OCI-LY3 (cell line): ENCODE data around the gene HAGHL.
A peak's percentile ranks its signal among the peaks of the same experiment; 100 is the strongest.

ENCODE experiments used
- H2AFZ ChIP-seq: fragments of 200-600, 300-600 bp; shearing (Covaris generic); 2 replicates; pipeline ENCODE4 v1.6.0; 2014; ENCODE audit warnings: antibody characterized with exemption, low read depth, low read length
- H3K27ac ChIP-seq: fragments of 200-600, 300-600 bp; sonication (generic); 2 replicates; pipeline ENCODE4 v1.5.1; 2014; ENCODE audit warnings: mild to moderate bottlenecking, low read length, moderate library complexity, mixed read lengths
- H3K27me3 ChIP-seq: fragments of 200-600, 300-600 bp; sonication (generic); 2 replicates; pipeline ENCODE4 v1.6.1; 2014; ENCODE audit warnings: low read depth, low read length, mixed read lengths
- H3K36me3 ChIP-seq: fragments of 200-600, 300-600 bp; sonication (generic); replicated peaks from 2 replicates; pipeline ENCODE3; 2014; ENCODE audit warnings: low read depth, low read length, mixed read lengths
- H3K4me1 ChIP-seq: fragments of 300-600, 200-600 bp; sonication (generic); 2 replicates; pipeline ENCODE4 v1.6.1; 2014; ENCODE audit warnings: low read length, mixed read lengths
- H3K4me2 ChIP-seq: fragments of 200-600, 300-600 bp; sonication (generic); 2 replicates; pipeline ENCODE4 v1.6.1; 2014; ENCODE audit warnings: low read length, mixed read lengths
- H3K4me3 ChIP-seq: fragments of 300-600, 200-600 bp; sonication (generic); 2 replicates; pipeline ENCODE4 v1.5.1; 2014; ENCODE audit warnings: antibody characterized with exemption, mild to moderate bottlenecking, low read length, moderate library complexity
- H3K79me2 ChIP-seq: fragments of 300-600, 200-600 bp; shearing (Covaris generic); 2 replicates; pipeline ENCODE4 v1.6.1; 2014; ENCODE audit warnings: mild to moderate bottlenecking, low read length, mixed read lengths
- H3K9ac ChIP-seq: fragments of 300-600, 200-600 bp; shearing (Covaris generic); 2 replicates; pipeline ENCODE4 v1.6.0; 2014; ENCODE audit warnings: mild to moderate bottlenecking, low read length, moderate library complexity
- H3K9me3 ChIP-seq: fragments of 200-600, 300-600 bp; shearing (Covaris generic); 2 replicates; pipeline ENCODE4 v1.6.1; 2014; ENCODE audit warnings: low read length, mixed read lengths; ENCODE audit not compliant: insufficient read depth
- H4K20me1 ChIP-seq: fragments of 200-600, 300-600 bp; sonication (generic); 2 replicates; pipeline ENCODE4 v1.6.1; 2016; ENCODE audit warnings: low read length, mixed read lengths; ENCODE audit not compliant: insufficient read depth
- CTCF ChIP-seq: fragments of 200-600, 300-600 bp; sonication (generic); IDR thresholded peaks from 2 replicates; pipeline ENCODE4 v1.5.1; 2014; ENCODE audit warnings: antibody characterized with exemption, low read length, low read depth
- EZH2phosphoT487 ChIP-seq: fragments of 200-600 bp; shearing (Covaris generic); IDR thresholded peaks from 2 replicates; pipeline ENCODE4 v1.6.1; 2018; ENCODE audit warnings: antibody characterized with exemption, mixed run types, low read depth

The HAGHL gene

GRCh38 chr16:716768-717325 lies 10.1 kb upstream of the HAGHL start:
- H2AFZ ChIP-seq = no peak overlapping the region
- no peak overlapping the region for H3K27ac ChIP-seq
- H3K27me3 ChIP-seq = no peaks in the 10 kb centered on the region; the same call in 1 of the 2 replicates
- TF ChIP-seq CTCF (no peak), EZH2phosphoT487 (no peak)
- H3K4me2 ChIP-seq = no peak overlapping the region
- peaks cover 3% of the 10 kb centered on the region; the same call in 1 of the 2 replicates for H3K79me2 ChIP-seq
- peaks cover 14% of the 10 kb centered on the region for H3K4me1 ChIP-seq
- no peak overlapping the region for H3K9ac ChIP-seq
- no peaks in the 10 kb centered on the region for H3K36me3 ChIP-seq
- H3K4me3 ChIP-seq = no peak overlapping the region
- H4K20me1 ChIP-seq = peaks cover 4% of the 10 kb centered on the region; the same call in 1 of the 2 replicates
- H3K9me3 ChIP-seq = no peaks in the 10 kb centered on the region

GRCh38 chr16:717450-718245 lies 9.3 kb upstream of the HAGHL start:
- no peaks in the 10 kb centered on the region for H3K9me3 ChIP-seq
- H3K36me3 ChIP-seq = no peaks in the 10 kb centered on the region
- TF ChIP-seq EZH2phosphoT487 (no peak), CTCF (no peak)
- H4K20me1 ChIP-seq = peaks cover 4% of the 10 kb centered on the region; the same call in 1 of the 2 replicates
- H2AFZ ChIP-seq = no peak overlapping the region
- no peak overlapping the region for H3K4me3 ChIP-seq
- no peak overlapping the region for H3K9ac ChIP-seq
- no peak overlapping the region for H3K27ac ChIP-seq
- no peaks in the 10 kb centered on the region; the same call in 1 of the 2 replicates for H3K27me3 ChIP-seq
- H3K4me1 ChIP-seq = peaks cover 17% of the 10 kb centered on the region
- no peak overlapping the region for H3K4me2 ChIP-seq
- peaks cover 5% of the 10 kb centered on the region; the same call in 1 of the 2 replicates for H3K79me2 ChIP-seq

DNA sequence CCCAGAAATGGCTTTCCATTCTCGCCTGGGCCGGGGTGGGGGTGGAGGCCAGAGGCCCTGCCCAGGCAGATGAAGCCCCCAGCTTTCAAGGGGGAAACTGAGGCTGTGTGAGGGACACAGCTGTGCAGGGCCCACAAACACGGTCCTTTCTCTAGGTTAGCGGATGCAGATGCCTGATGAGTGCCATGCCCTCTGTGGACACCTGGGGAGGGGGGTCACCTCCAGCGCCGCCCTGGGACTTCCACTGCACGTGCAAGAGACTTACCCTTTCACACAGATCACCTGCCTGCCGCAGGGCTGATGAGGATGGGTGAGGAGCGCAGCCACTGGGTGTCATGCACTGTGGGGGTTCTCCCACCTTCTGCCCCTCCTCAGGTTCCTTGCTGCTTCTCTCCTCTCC lies 8.5 kb upstream of the HAGHL start:
- H3K9me3 ChIP-seq = no peaks in the 10 kb centered on the region
- TF ChIP-seq EZH2phosphoT487 (no peak), CTCF (no peak)
- H3K4me2 ChIP-seq = no peak overlapping the region
- no peak overlapping the region for H3K4me3 ChIP-seq
- H3K4me1 ChIP-seq = peaks cover 17% of the 10 kb centered on the region
- H3K27ac ChIP-seq = no peak overlapping the region
- no peak overlapping the region for H3K9ac ChIP-seq
- peaks cover 3% of the 10 kb centered on the region for H3K36me3 ChIP-seq
- peaks cover 5% of the 10 kb centered on the region; the same call in 1 of the 2 replicates for H3K79me2 ChIP-seq
- H2AFZ ChIP-seq = no peak overlapping the region
- H4K20me1 ChIP-seq = peaks cover 4% of the 10 kb centered on the region; the same call in 1 of the 2 replicates
- H3K27me3 ChIP-seq = no peaks in the 10 kb centered on the region; the same call in 1 of the 2 replicates

GRCh38 chr16:718922-719321 lies 8.0 kb upstream of the HAGHL start:
- peaks cover 3% of the 10 kb centered on the region for H3K36me3 ChIP-seq
- TF ChIP-seq EZH2phosphoT487 (no peak), CTCF (no peak)
- H3K4me1 ChIP-seq = peaks cover 17% of the 10 kb centered on the region
- H3K9ac ChIP-seq = no peak overlapping the region
- H3K4me2 ChIP-seq = peak overlapping the region; percentile 8; the same call in 1 of the 2 replicates
- no peaks in the 10 kb centered on the region; the same call in 1 of the 2 replicates for H3K27me3 ChIP-seq
- H3K27ac ChIP-seq = no peak overlapping the region
- no peak overlapping the region for H2AFZ ChIP-seq
- peaks cover 5% of the 10 kb centered on the region; the same call in 1 of the 2 replicates for H3K79me2 ChIP-seq
- H3K4me3 ChIP-seq = no peak overlapping the region
- H3K9me3 ChIP-seq = no peaks in the 10 kb centered on the region
- H4K20me1 ChIP-seq = peaks cover 4% of the 10 kb centered on the region; the same call in 1 of the 2 replicates
